22Rv1 (cell line): ENCODE data around the gene SLC6A13.

Experiments used
- CTCF ChIP-seq: fragments of 450-650 bp; IDR thresholded peaks from 2 replicates; pipeline ENCODE4 v1.5.1; 2017; ENCODE audit warnings: mild to moderate bottlenecking
- ZFX ChIP-seq: fragments of 450-650 bp; IDR thresholded peaks from 2 replicates; pipeline ENCODE4 v1.6.1; 2017; ENCODE audit warnings: antibody characterized with exemption, borderline replicate concordance

DNA sequence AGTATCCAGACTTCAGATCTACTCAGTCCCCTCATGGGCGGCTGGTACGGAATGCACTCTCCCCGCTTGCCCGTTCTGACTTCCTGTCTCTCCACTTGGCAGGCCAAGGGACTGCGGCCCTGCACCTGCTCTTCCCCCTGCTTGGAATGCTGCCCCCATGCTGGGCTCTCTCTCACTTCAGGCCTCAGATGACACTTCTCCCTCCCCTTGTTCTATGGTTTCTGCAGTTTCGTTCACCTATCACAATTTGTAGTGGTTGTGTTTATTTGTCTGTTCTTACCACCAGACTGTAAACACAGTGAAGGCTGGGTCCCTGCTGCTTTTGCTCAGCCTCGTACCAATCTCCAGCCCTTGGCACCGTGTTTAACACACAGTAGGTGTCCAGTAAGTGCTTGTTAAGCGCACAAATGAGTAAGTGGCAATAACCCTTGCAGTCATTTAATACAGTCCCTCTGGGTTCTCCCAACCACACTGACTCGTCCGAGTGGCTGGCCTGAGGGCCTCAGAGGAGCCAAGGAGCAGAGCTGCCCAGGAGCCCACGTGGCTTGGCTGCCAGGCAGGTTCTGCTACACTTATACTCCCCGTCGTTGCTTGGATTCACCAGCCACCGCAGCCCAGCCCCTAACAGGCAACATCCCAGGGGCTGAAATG lies 60.4 kb downstream of the SLC6A13 start:
- no peak for TF ChIP-seq CTCF
- TF ChIP-seq ZFX = no peak
